PC-9 (cell line): ENCODE measurements around the gene SPINT2. TPM values are rescaled to one million over a fixed set of nuclear protein-coding genes. Genes with fewer than 3 reads are reported as not detected.
A peak's percentile ranks its signal among the peaks of the same experiment; 100 is the strongest.

Source experiments
- BruUV-seq: library from RNA; stranded (reverse); fragments of 400-500 nt; replicated peaks from 2 replicates; lab custom pipeline; 2021; lab: Mats Ljungman, UMichigan
- CTCF ChIA-PET: fragments of 300-600 bp; sonication (Branson Sonifier 250); formaldehyde crosslinking; loops from one replicate; lab custom pipeline; 2022; ENCODE audit warnings: antibody characterized with exemption; lab: Charles Lee
- POLR2A ChIA-PET: fragments of 300-600 bp; sonication (Branson Sonifier 250); formaldehyde crosslinking; loops from one replicate; lab custom pipeline; 2022; ENCODE audit warnings: antibody characterized with exemption; ENCODE audit not compliant: unreplicated experiment; lab: Charles Lee
- DNase-seq, 2 experiments: peaks; one replicate each; pipeline versions ENCODE4 v3.0.0 to v3.0.0-alpha.2; 2015 to 2022; ENCODE audit warnings: mixed read lengths in 1 of 2
- H2AFZ ChIP-seq: fragments of 200-600 bp; sonication (generic); 2 replicates; pipeline ENCODE4 v1.8.1; 2017; ENCODE audit warnings: antibody characterized with exemption
- H3F3A ChIP-seq: fragments of 200-600 bp; sonication (generic); 2 replicates; pipeline ENCODE4 v1.8.1; 2017; ENCODE audit warnings: antibody characterized with exemption, mild to moderate bottlenecking, low read depth; ENCODE audit not compliant: insufficient read depth
- H3K27ac ChIP-seq: fragments of 200-600 bp; sonication (generic); 2 replicates; pipeline ENCODE4 v1.6.1; 2016; ENCODE audit warnings: mixed run types
- H3K27me3 ChIP-seq: fragments of 200-600 bp; sonication (generic); 2 replicates; pipeline ENCODE4 v1.6.1; 2016; ENCODE audit warnings: low read depth, mixed run types; ENCODE audit not compliant: insufficient read depth
- H3K36me3 ChIP-seq: fragments of 200-600 bp; sonication (generic); 2 replicates; pipeline ENCODE4 v1.6.1; 2016; ENCODE audit warnings: low read depth, mixed run types
- H3K4me1 ChIP-seq: fragments of 200-600 bp; sonication (generic); replicated peaks from 2 replicates; pipeline ENCODE4 v1.6.1; 2016; ENCODE audit warnings: mixed run types; ENCODE audit not compliant: insufficient read depth
- H3K4me2 ChIP-seq: fragments of 200-600 bp; sonication (generic); 2 replicates; pipeline ENCODE4 v1.6.1; 2017; ENCODE audit warnings: mixed run types
- H3K4me3 ChIP-seq: fragments of 200-600 bp; sonication (generic); 2 replicates; pipeline ENCODE4 v1.6.1; 2016; ENCODE audit warnings: mixed run types
- H3K79me2 ChIP-seq: fragments of 200-600 bp; sonication (generic); 2 replicates; pipeline ENCODE4 v1.6.1; 2017; ENCODE audit warnings: low read depth, mixed run types
- H3K9me2 ChIP-seq: fragments of 200-600 bp; sonication (generic); 2 replicates; pipeline ENCODE4 v1.8.1; 2017; ENCODE audit warnings: mild to moderate bottlenecking; ENCODE audit not compliant: insufficient read depth
- H3K9me3 ChIP-seq: fragments of 200-600 bp; sonication (generic); 2 replicates; pipeline ENCODE4 v1.8.1; 2016; ENCODE audit warnings: low read depth; ENCODE audit not compliant: insufficient read depth
- H4K20me1 ChIP-seq: fragments of 200-600 bp; sonication (generic); 2 replicates; pipeline ENCODE4 v1.8.1; 2017; ENCODE audit not compliant: insufficient read depth
- EZH2 ChIP-seq: fragments of 200-600 bp; sonication (generic); IDR thresholded peaks from 2 replicates; pipeline ENCODE4 v1.8.0; 2017; ENCODE audit warnings: antibody characterized with exemption, low read depth
- intact Hi-C: fragments of 100-400 bp; cut with micrococcal nuclease; formaldehyde crosslinking; loops from one replicate; pipeline ENCODE4 v1.10.0; 2022; ENCODE audit not compliant: unreplicated experiment
- total RNA-seq: library from RNA; stranded (reverse); gene quantifications from 2 replicates; pipeline ENCODE4 v1.2.3, GENCODE V29; 2021
- TF ChIP-seq, protein P1 (sequence below): fragments of 200-600 bp; sonication (generic); conservative IDR thresholded peaks from 2 replicates; pipeline ENCODE4 v1.6.1; 2017; ENCODE audit warnings: mixed run types, antibody characterized with exemption, mild to moderate bottlenecking, moderate library complexity

SPINT2 gene
- total RNA-seq, 1 experiment from 2014 or later, result 1,019 TPM

DNA sequence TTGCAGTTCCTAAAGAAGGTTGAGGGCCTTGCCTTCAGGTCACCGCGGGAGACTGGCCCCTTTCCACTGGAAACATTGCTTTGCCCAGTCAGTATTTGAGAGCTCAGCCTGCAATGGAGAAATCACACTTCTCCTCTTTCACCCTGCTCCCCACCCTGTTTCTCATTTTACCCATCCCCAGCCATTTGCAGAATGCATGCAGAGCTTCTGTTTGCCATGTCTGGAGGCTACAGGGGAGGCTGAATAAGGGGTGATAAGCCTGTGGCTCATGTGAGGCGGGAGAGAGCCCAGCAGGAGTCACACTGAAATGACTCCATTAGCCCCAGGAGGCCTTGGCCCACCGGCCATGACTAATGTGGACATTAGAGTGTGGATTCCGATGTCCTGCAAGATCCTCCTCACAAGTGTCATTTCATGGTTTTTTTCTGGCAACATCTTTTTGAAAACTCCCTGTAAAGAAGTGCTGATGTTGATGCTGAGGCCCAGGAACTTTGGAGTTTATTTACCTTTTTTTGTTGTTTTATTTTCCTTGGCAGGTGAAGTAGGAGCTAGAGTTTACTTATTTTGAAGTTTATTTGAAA lies 6.3 kb downstream of the SPINT2 start:
- H4K20me1 ChIP-seq, result peaks cover 97% of the 10 kb centered on the region

DNA sequence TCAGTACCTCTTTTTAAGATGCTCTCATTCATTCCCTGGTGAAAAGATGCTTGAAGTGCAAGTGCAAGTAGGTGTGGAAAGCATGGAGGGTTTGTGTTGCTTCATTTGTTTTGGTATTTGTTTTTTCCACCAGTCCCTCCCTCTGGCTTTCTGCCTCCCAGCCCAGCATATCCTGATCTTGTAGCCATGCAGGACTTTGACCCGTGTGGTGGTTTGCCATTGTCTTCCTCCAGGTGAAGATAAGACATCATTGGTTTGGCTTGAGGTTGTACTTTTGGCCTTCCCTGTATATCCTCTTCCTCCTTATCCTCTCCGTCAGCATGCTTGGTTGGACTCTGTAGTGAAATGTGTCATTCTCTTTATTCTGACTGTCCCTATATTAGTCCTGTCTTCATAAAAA lies 9.1 kb downstream of the SPINT2 start:
- H3K79me2 ChIP-seq, result peaks cover 98% of the 10 kb centered on the region
- H3K4me2 ChIP-seq, result no peak overlapping the region
- peak overlapping the region; percentile 28; the same call in 1 of the 2 replicates for H3K27ac ChIP-seq

More for the DNA sequence above, 6.3 kb downstream of the SPINT2 start:
- TF ChIP-seq, protein P1, sequence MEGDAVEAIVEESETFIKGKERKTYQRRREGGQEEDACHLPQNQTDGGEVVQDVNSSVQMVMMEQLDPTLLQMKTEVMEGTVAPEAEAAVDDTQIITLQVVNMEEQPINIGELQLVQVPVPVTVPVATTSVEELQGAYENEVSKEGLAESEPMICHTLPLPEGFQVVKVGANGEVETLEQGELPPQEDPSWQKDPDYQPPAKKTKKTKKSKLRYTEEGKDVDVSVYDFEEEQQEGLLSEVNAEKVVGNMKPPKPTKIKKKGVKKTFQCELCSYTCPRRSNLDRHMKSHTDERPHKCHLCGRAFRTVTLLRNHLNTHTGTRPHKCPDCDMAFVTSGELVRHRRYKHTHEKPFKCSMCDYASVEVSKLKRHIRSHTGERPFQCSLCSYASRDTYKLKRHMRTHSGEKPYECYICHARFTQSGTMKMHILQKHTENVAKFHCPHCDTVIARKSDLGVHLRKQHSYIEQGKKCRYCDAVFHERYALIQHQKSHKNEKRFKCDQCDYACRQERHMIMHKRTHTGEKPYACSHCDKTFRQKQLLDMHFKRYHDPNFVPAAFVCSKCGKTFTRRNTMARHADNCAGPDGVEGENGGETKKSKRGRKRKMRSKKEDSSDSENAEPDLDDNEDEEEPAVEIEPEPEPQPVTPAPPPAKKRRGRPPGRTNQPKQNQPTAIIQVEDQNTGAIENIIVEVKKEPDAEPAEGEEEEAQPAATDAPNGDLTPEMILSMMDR, result no peak
- no peak for TF ChIP-seq EZH2
- no TSS peak for BruUV-seq
- Histone ChIP-seq H2AFZ (no peak overlapping the region), H3K36me3 (peaks cover 34% of the 10 kb centered on the region), H3K79me2 (peaks cover 100% of the 10 kb centered on the region), H3K27me3 (no peaks in the 10 kb centered on the region), H3K27ac (peak overlapping the region; percentile 42; the same call in 1 of the 2 replicates), H3K4me3 (no peak overlapping the region), H3K4me1 (peaks cover 62% of the 10 kb centered on the region), H3K9me2 (no peaks in the 10 kb centered on the region), H3K9me3 (no peaks in the 10 kb centered on the region), H3K4me2 (peak overlapping the region; percentile 63), H3F3A (peaks cover 91% of the 10 kb centered on the region)
- DNase-seq, result peak in 1 of 2 experiments; percentile 68
- intact Hi-C loops, result no loop called here
- ChIA-PET CTCF (no interaction called here), POLR2A (interaction anchor here (0.7 kb wide), 1 partner anchor 119 kb away, joined by 3 read pairs; no protein-coding TSS in a partner anchor)

DNA sequence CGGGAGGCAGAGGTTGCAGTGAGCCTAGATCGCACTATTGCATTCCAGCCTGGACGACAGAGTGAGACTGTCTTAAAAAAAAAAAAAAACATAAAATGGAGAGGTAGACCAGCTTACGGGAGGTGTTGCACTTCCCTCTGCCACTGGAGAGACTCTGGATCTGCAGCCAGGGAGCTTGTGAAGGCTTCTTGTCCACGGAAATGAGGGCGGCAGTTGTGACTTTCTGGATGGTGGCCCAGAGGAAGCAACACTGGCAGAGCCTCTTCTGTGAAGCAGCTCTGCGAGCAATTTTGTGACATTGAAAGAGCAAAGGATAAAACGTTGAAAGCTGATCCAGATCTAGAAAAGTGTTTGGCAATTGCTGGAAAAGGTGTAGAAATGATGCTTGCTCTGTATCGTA lies 10.4 kb downstream of the SPINT2 start:
- POLR2A ChIA-PET, result interaction anchor here (0.6 kb wide), 2 partner anchors 11 to 16 kb away, joined by 3 to 4 read pairs; no protein-coding TSS in a partner anchor
- H3K27ac ChIP-seq, result no peak overlapping the region
- CTCF ChIA-PET, result interaction anchor here (0.6 kb wide), 1 partner anchor 100 kb away, joined by 3 read pairs; no protein-coding TSS in a partner anchor
- peaks cover 77% of the 10 kb centered on the region for H3K4me1 ChIP-seq
- no TSS peak for BruUV-seq
- H3K36me3 ChIP-seq, result peaks cover 21% of the 10 kb centered on the region; the same call in 1 of the 2 replicates
- H3K9me2 ChIP-seq, result no peaks in the 10 kb centered on the region
- TF ChIP-seq EZH2, result no peak
- TF ChIP-seq, protein P1, result no peak
- peaks cover 98% of the 10 kb centered on the region for H3K79me2 ChIP-seq
- no peak overlapping the region for H3K4me3 ChIP-seq
- H3F3A ChIP-seq, result peaks cover 94% of the 10 kb centered on the region
- no peak for DNase-seq
- no peaks in the 10 kb centered on the region for H3K9me3 ChIP-seq
- H4K20me1 ChIP-seq, result peaks cover 99% of the 10 kb centered on the region
- no peak overlapping the region for H2AFZ ChIP-seq
- intact Hi-C loops, result no loop called here
- H3K27me3 ChIP-seq, result no peaks in the 10 kb centered on the region
- H3K4me2 ChIP-seq, result no peak overlapping the region

More for the DNA sequence above, 9.1 kb downstream of the SPINT2 start:
- no TSS peak for BruUV-seq
- intact Hi-C loops, result no loop called here
- Histone ChIP-seq H3K4me1 (peaks cover 76% of the 10 kb centered on the region), H3K36me3 (peaks cover 20% of the 10 kb centered on the region; the same call in 1 of the 2 replicates), H3K9me3 (no peaks in the 10 kb centered on the region), H3F3A (peaks cover 97% of the 10 kb centered on the region), H4K20me1 (peaks cover 99% of the 10 kb centered on the region), H3K4me3 (no peak overlapping the region), H3K9me2 (no peaks in the 10 kb centered on the region), H2AFZ (no peak overlapping the region), H3K27me3 (no peaks in the 10 kb centered on the region)
- no peak for DNase-seq
- CTCF ChIA-PET, result interaction anchor here (0.5 kb wide), 1 partner anchor 367 kb away, joined by 5 read pairs; the partner anchor contains the start of gene WDR87
- POLR2A ChIA-PET, result no interaction called here
- TF ChIP-seq, protein P1, result no peak
- TF ChIP-seq EZH2, result no peak
